Suprapubic skin (tissue), 3 donors: ENCODE measurements around the gene SHC2.

Experiments used
- POLR2A ChIP-seq, 2 donors: fragments of 450-650 bp; IDR thresholded peaks; one replicate each; pipeline ENCODE4 v1.6.1; 2017; ENCODE audit warnings: antibody characterized with exemption in 2 of 2, mild to moderate bottlenecking in 2 of 2, moderate library complexity in 2 of 2
- TF ChIP-seq, protein P1 (sequence below), 2 donors: fragments of 200-600 bp in 1 of 2; fragments of 450-650 bp in 1 of 2; sonication (generic) in 1 of 2; IDR thresholded peaks; one replicate each; pipeline ENCODE4 v1.5.1; 2016 to 2019; ENCODE audit warnings: antibody characterized with exemption in 2 of 2, mild to moderate bottlenecking in 1 of 2, moderate library complexity in 1 of 2

DNA sequence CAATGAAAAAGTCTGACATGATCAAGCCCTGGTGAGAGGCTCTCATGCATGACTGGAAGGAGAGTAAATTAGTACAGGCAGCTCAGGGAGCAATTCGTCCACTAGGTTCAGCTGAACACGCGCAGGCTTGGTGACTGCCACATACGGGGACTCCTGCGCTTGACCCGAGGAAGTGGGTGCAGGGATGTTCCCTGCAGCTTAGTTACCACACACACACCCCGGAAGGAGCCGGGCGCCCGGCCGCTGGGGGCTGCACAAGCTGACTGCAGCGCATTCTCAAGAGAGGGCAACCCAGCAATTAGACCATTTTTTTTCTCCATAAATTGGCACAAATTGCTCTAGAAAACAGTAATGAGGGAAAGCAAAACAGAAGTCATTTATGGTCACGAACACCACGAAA lies 93.3 kb downstream of the SHC2 start:
- TF ChIP-seq POLR2A (IDR thresholded peaks at IDR 0.05) = no peak
- TF ChIP-seq, protein P1, sequence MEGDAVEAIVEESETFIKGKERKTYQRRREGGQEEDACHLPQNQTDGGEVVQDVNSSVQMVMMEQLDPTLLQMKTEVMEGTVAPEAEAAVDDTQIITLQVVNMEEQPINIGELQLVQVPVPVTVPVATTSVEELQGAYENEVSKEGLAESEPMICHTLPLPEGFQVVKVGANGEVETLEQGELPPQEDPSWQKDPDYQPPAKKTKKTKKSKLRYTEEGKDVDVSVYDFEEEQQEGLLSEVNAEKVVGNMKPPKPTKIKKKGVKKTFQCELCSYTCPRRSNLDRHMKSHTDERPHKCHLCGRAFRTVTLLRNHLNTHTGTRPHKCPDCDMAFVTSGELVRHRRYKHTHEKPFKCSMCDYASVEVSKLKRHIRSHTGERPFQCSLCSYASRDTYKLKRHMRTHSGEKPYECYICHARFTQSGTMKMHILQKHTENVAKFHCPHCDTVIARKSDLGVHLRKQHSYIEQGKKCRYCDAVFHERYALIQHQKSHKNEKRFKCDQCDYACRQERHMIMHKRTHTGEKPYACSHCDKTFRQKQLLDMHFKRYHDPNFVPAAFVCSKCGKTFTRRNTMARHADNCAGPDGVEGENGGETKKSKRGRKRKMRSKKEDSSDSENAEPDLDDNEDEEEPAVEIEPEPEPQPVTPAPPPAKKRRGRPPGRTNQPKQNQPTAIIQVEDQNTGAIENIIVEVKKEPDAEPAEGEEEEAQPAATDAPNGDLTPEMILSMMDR (IDR thresholded peaks at IDR 0.05) = no peak
